ENCODE measurements around the gene TSPOAP1. TPM values are rescaled to one million over a fixed set of nuclear protein-coding genes. Genes with fewer than 3 reads are reported as not detected.

TSPOAP1 gene
- total RNA-seq, 3 donors from 2014 or later = 5.3 to 27.7 (median 8.3) TPM

- TF ChIP-seq, protein P1, sequence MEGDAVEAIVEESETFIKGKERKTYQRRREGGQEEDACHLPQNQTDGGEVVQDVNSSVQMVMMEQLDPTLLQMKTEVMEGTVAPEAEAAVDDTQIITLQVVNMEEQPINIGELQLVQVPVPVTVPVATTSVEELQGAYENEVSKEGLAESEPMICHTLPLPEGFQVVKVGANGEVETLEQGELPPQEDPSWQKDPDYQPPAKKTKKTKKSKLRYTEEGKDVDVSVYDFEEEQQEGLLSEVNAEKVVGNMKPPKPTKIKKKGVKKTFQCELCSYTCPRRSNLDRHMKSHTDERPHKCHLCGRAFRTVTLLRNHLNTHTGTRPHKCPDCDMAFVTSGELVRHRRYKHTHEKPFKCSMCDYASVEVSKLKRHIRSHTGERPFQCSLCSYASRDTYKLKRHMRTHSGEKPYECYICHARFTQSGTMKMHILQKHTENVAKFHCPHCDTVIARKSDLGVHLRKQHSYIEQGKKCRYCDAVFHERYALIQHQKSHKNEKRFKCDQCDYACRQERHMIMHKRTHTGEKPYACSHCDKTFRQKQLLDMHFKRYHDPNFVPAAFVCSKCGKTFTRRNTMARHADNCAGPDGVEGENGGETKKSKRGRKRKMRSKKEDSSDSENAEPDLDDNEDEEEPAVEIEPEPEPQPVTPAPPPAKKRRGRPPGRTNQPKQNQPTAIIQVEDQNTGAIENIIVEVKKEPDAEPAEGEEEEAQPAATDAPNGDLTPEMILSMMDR (IDR thresholded peaks at IDR 0.05) = no peak
- peak; percentile 60 for ATAC-seq
- H3K4me3 ChIP-seq = peak overlapping the region; percentile 40
- peaks cover 13% of the 10 kb centered on the region for H3K4me1 ChIP-seq (ENCODE audit: low read depth)
- no peaks in the 10 kb centered on the region for H3K36me3 ChIP-seq (ENCODE audit: low read depth)
- peak; percentile 59 to 60 (median 60) for DNase-seq
- intact Hi-C loops (cut with DNase I, micrococcal nuclease) = loop anchor here in 1 of 2 donors (10.0 kb wide), 1 partner anchor 62 kb away; the partner anchor contains the start of gene RNF43
- H3K9me3 ChIP-seq = no peaks in the 10 kb centered on the region
Observed at GRCh38 chr17:58352596-58353388, 24.2 kb upstream of the TSPOAP1 start.

DNA sequence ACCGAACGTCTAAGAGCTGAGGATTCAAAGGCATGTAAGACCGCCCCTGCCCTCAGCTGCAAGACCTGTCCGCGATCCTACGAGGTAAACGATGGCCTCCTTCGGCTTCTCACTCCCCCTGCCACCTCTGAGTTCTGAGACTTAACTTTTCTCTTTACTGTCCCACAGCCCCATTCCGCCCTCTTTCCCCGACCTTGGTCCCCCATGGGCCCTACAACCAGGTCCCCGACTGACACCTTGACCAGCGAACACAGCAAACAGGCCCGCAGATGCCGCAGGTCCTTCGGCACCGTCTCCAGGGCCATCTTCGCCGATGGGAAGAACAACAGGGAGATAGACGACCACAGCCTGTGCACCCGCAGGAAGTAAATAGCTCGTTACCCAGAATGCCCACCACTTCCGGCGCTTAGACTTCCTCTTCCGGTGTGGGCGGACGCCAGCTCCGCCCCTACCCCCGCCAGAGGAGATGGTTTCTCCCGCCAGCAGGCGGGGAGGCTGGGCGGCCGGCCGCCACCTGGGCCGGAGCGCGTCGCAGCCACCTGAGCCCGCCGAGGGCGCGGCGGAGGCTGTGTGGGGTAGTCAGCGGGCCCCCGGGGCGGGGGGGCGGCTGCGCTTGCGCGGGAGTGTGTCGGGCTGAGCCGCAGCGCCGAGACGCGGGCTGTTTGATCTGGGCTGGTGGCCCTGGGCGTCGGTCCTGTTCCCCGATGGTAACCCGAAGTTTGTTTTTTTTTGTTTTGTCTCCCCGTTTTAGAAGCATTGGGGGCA is 23.4 kb upstream of the TSPOAP1 start, which contains the start of gene SUPT4H1:
SUPT4H1 (minus strand) TSS at position 371 of the 765 bp plus-strand sequence; CDS start at position 305, 66 bp downstream.
- ATAC-seq = peak; percentile 98
- Histone ChIP-seq H3K9me3 (no peaks in the 10 kb centered on the region), H3K4me1 (ENCODE audit: low read depth) (peaks cover 13% of the 10 kb centered on the region), H3K36me3 (ENCODE audit: low read depth) (no peaks in the 10 kb centered on the region), H3K4me3 (peak within 1 kb of the TSS; percentile 40)
- TF ChIP-seq, protein P1 (IDR thresholded peaks at IDR 0.05) = no peak
- intact Hi-C loops (cut with DNase I, micrococcal nuclease) = loop anchor here in 1 of 2 donors (10.0 kb wide), 1 partner anchor 63 kb away; the partner anchor contains the start of gene RNF43
- peak; percentile 91 to 96 (median 94) for DNase-seq

DNA sequence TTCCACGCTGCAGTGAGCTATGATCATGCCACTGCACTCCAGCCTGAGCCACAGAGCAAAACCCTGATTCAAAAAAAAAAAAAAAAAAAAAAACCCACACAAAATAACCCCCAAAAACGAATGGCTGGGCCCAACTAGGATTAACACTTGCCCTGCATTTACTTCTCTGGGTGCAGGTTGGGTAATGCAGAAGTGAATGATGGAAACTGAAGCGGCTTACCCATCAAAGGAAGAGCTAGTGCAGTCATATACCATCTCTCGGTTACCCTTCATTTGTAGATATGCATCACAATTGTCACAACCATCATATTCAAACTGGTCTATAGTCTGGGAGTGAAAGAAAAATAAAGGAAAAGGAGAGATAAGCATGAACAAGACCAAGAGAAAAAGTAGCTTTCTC is 22.6 kb upstream of the TSPOAP1 start:
- peak overlapping the region; percentile 40 for H3K4me3 ChIP-seq
- DNase-seq (no peak), ATAC-seq (no peak)
- no peaks in the 10 kb centered on the region for H3K9me3 ChIP-seq
- peaks cover 13% of the 10 kb centered on the region for H3K4me1 ChIP-seq (ENCODE audit: low read depth)
- TF ChIP-seq, protein P1 (IDR thresholded peaks at IDR 0.05) = no peak
- H3K36me3 ChIP-seq (ENCODE audit: low read depth) = peaks cover 5% of the 10 kb centered on the region
- intact Hi-C loops (cut with DNase I, micrococcal nuclease) = loop anchor here in 1 of 2 donors (10.0 kb wide), 1 partner anchor 64 kb away; the partner anchor contains the start of gene RNF43

- TF ChIP-seq, protein P1 (IDR thresholded peaks at IDR 0.05) = no peak
- intact Hi-C loops (cut with DNase I, micrococcal nuclease) = no loop called here
- H3K4me1 ChIP-seq (ENCODE audit: low read depth) = peaks cover 3% of the 10 kb centered on the region
- ATAC-seq (no peak), DNase-seq (no peak)
- H3K4me3 ChIP-seq = no peak overlapping the region
- peaks cover 5% of the 10 kb centered on the region for H3K36me3 ChIP-seq (ENCODE audit: low read depth)
- no peaks in the 10 kb centered on the region for H3K9me3 ChIP-seq
Observed at GRCh38 chr17:58348038-58348437, 19.4 kb upstream of the TSPOAP1 start.

DNA sequence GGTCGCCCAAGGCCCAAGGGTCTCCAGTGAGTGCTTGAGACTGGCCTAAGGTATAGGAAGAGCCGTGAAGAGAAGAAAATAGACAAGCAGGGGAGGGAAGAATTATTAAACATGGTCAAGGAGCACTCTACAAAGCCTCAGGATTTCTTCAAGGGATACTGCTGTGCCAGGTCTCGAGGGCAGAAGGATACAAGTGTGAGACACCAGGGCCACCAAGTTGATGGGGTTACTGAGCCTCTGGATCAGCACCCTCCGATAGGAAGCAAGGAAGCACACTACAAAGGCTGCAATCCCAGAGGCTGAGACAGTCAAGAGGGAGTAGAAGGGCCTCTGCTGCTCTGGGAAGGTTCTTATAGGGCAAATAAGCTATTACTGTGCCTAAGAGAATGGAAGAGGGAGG is 16.9 kb upstream of the TSPOAP1 start:
- Histone ChIP-seq H3K4me1 (ENCODE audit: low read depth) (no peaks in the 10 kb centered on the region), H3K36me3 (ENCODE audit: low read depth) (peaks cover 5% of the 10 kb centered on the region), H3K4me3 (no peak overlapping the region), H3K9me3 (no peaks in the 10 kb centered on the region)
- intact Hi-C loops (cut with DNase I, micrococcal nuclease) = no loop called here
- TF ChIP-seq, protein P1 (IDR thresholded peaks at IDR 0.05) = no peak
- DNase-seq = no peak
- ATAC-seq = no peak

All from mucosa of descending colon (tissue), 3 donors.